HEK293 (cell line): Measurements from ENCODE around the gene SLC35G2.

Source experiments
- CTCF ChIA-PET: fragments of 350-600 bp; formaldehyde crosslinking; extraction: SDS; loops from one replicate; lab custom pipeline; 2021; ENCODE audit warnings: antibody characterized with exemption; lab: Yijun Ruan, JAX
- POLR2A ChIA-PET: fragments of 300-600 bp; formaldehyde crosslinking; extraction: SDS; loops from one replicate; lab custom pipeline; 2020; ENCODE audit warnings: antibody characterized with exemption, inconsistent platforms; lab: Yijun Ruan, JAX
- H3K27ac ChIP-seq: fragments of 200-500 bp; sonication (Bioruptor generic); 2 replicates; pipeline ENCODE4 v1.5.1; 2014; ENCODE audit warnings: low read depth, low read length, control low read depth, inconsistent platforms; ENCODE audit errors: extremely low read depth
- H3K36me3 ChIP-seq, 2 experiments: fragments of 200-500 bp in 1 of 2; sonication (Bioruptor generic) in 1 of 2; 1 replicate in 1 of 2; 2 replicates in 1 of 2; pipeline ENCODE4 v1.5.1; 2014 to 2017; ENCODE audit warnings: inconsistent platforms in 2 of 2, low read length in 2 of 2; ENCODE audit not compliant: control insufficient read depth in 2 of 2, insufficient read depth in 1 of 2
- H3K4me1 ChIP-seq: fragments of 200-500 bp; sonication (Bioruptor generic); 2 replicates; pipeline ENCODE4 v1.5.1; 2014; ENCODE audit warnings: mild to moderate bottlenecking, low read length, inconsistent platforms; ENCODE audit not compliant: control insufficient read depth, insufficient read depth
- H3K4me3 ChIP-seq: 2 replicates; pipeline ENCODE4 v1.5.1; 2011; ENCODE audit warnings: low read depth, mild to moderate bottlenecking, control low read depth, low read length, moderate library complexity
- H3K9me3 ChIP-seq: fragments of 200-500 bp; sonication (Bioruptor generic); 2 replicates; pipeline ENCODE4 v1.5.1; 2014; ENCODE audit warnings: low read depth, low read length, inconsistent platforms; ENCODE audit not compliant: control insufficient read depth, insufficient read depth
- BCL11A ChIP-seq: fragments of 450-650 bp; formaldehyde crosslinking; IDR thresholded peaks from 2 replicates; pipeline ENCODE4 v1.5.1; 2016; ENCODE audit warnings: low read depth, missing biosample characterization, missing genetic modification characterization
- BCL11B ChIP-seq: fragments of 450-650 bp; formaldehyde crosslinking; IDR thresholded peaks from 2 replicates; pipeline ENCODE4 v1.5.1; 2016; ENCODE audit warnings: low read depth, missing biosample characterization, missing genetic modification characterization
- GLI2 ChIP-seq: fragments of 450-650 bp; formaldehyde crosslinking; IDR thresholded peaks from 2 replicates; pipeline ENCODE4; 2017; ENCODE audit warnings: missing biosample characterization, missing genetic modification characterization, low read depth, borderline replicate concordance
- KLF7 ChIP-seq: fragments of 450-650 bp; formaldehyde crosslinking; IDR thresholded peaks from 2 replicates; pipeline ENCODE4 v1.5.1; 2016; ENCODE audit warnings: missing biosample characterization, missing genetic modification characterization, borderline replicate concordance
- MYNN ChIP-seq: fragments of 450-650 bp; formaldehyde crosslinking; IDR thresholded peaks from 2 replicates; pipeline ENCODE4 v1.5.1; 2016; ENCODE audit warnings: missing biosample characterization, missing genetic modification characterization, borderline replicate concordance
- SCRT2 ChIP-seq: fragments of 450-650 bp; formaldehyde crosslinking; IDR thresholded peaks from 2 replicates; pipeline ENCODE4 v1.5.1; 2016; ENCODE audit warnings: missing biosample characterization, missing genetic modification characterization
- ZBTB1 ChIP-seq: fragments of 450-650 bp; formaldehyde crosslinking; IDR thresholded peaks from 2 replicates; pipeline ENCODE4 v1.5.1; 2016; ENCODE audit warnings: missing biosample characterization, missing genetic modification characterization
- ZBTB8A ChIP-seq: fragments of 450-650 bp; formaldehyde crosslinking; IDR thresholded peaks from 2 replicates; pipeline ENCODE4 v1.5.1; 2016; ENCODE audit warnings: missing biosample characterization, missing genetic modification characterization
- ZNF184 ChIP-seq: fragments of 450-650 bp; IDR thresholded peaks from 2 replicates; pipeline ENCODE4 v1.5.1; 2018; ENCODE audit warnings: missing biosample characterization, mild to moderate bottlenecking, missing genetic modification characterization
- ZNF292 ChIP-seq: fragments of 450-650 bp; formaldehyde crosslinking; IDR thresholded peaks from 2 replicates; pipeline ENCODE4 v1.5.1; 2016; ENCODE audit warnings: low read depth, missing biosample characterization, missing genetic modification characterization, borderline replicate concordance
- ZNF398 ChIP-seq: fragments of 450-650 bp; formaldehyde crosslinking; IDR thresholded peaks from 2 replicates; pipeline ENCODE4 v1.5.1; 2017; ENCODE audit warnings: missing biosample characterization, missing genetic modification characterization
- ZNF426 ChIP-seq: fragments of 450-650 bp; formaldehyde crosslinking; IDR thresholded peaks from 2 replicates; pipeline ENCODE4 v1.5.1; 2017; ENCODE audit warnings: missing biosample characterization, missing genetic modification characterization, mild to moderate bottlenecking, inconsistent platforms, moderate library complexity
- ZNF501 ChIP-seq: fragments of 450-650 bp; formaldehyde crosslinking; IDR thresholded peaks from 2 replicates; pipeline ENCODE4 v1.5.1; 2016; ENCODE audit warnings: missing biosample characterization, missing genetic modification characterization
- ZNF514 ChIP-seq: fragments of 450-650 bp; formaldehyde crosslinking; IDR thresholded peaks from 2 replicates; pipeline ENCODE4 v1.5.1; 2016; ENCODE audit warnings: missing biosample characterization, missing genetic modification characterization
- ZNF555 ChIP-seq: fragments of 450-650 bp; formaldehyde crosslinking; conservative IDR thresholded peaks from 2 replicates; pipeline ENCODE4 v1.5.1; 2017; ENCODE audit warnings: missing biosample characterization, mild to moderate bottlenecking, missing genetic modification characterization, inconsistent platforms
- ZNF560 ChIP-seq: fragments of 450-650 bp; formaldehyde crosslinking; IDR thresholded peaks from 2 replicates; pipeline ENCODE4 v1.5.1; 2017; ENCODE audit warnings: missing biosample characterization, missing genetic modification characterization, borderline replicate concordance
- ZNF596 ChIP-seq: fragments of 450-650 bp; IDR thresholded peaks from 2 replicates; pipeline ENCODE4 v1.5.0; 2018; ENCODE audit warnings: missing biosample characterization, mild to moderate bottlenecking, missing genetic modification characterization, moderate library complexity
- ZNF624 ChIP-seq: fragments of 450-650 bp; formaldehyde crosslinking; IDR thresholded peaks from 2 replicates; pipeline ENCODE4 v1.5.1; 2017; ENCODE audit warnings: missing biosample characterization, missing genetic modification characterization
- ZNF626 ChIP-seq: fragments of 450-650 bp; sonication (Bioruptor Pico); formaldehyde crosslinking; IDR thresholded peaks from 2 replicates; pipeline ENCODE4 v1.5.1; 2018; ENCODE audit warnings: missing biosample characterization, missing genetic modification characterization, inconsistent platforms
- ZNF677 ChIP-seq: fragments of 450-650 bp; IDR thresholded peaks from 2 replicates; pipeline ENCODE4 v1.5.0; 2018; ENCODE audit warnings: missing biosample characterization, mild to moderate bottlenecking, missing genetic modification characterization, moderate library complexity
- ZNF776 ChIP-seq: fragments of 450-650 bp; formaldehyde crosslinking; IDR thresholded peaks from 2 replicates; pipeline ENCODE4 v1.5.0; 2017; ENCODE audit warnings: missing biosample characterization, missing genetic modification characterization, borderline replicate concordance
- ZNF785 ChIP-seq: fragments of 450-650 bp; formaldehyde crosslinking; IDR thresholded peaks from 2 replicates; pipeline ENCODE4 v1.5.1; 2016; ENCODE audit warnings: missing biosample characterization, missing genetic modification characterization
- TF ChIP-seq, protein P1 (sequence below): fragments of 450-650 bp; formaldehyde crosslinking; IDR thresholded peaks from 2 replicates; pipeline ENCODE4 v1.5.1; 2016; ENCODE audit warnings: missing biosample characterization, missing genetic modification characterization

SLC35G2 gene

DNA sequence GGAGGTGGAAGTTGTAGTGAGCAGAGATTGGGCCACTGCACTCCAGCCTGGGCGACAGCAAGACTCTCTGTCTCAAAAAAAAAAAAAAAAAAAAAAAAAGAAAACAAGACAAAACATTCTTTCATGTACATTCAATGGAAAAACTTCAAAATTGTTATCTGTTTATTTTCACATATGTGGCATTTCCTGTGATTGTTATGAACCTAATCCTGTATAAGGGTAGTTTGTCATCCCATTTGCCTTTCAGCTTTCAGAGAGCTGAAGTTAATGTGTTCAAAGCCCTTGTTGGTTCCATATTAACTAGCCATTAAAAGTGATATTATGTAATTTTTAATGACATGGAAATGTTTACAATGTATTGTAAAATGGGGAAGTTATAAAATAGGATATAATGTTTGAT, 25.8 kb downstream of the SLC35G2 start:
- ChIA-PET POLR2A (no interaction called here), CTCF (no interaction called here)

DNA sequence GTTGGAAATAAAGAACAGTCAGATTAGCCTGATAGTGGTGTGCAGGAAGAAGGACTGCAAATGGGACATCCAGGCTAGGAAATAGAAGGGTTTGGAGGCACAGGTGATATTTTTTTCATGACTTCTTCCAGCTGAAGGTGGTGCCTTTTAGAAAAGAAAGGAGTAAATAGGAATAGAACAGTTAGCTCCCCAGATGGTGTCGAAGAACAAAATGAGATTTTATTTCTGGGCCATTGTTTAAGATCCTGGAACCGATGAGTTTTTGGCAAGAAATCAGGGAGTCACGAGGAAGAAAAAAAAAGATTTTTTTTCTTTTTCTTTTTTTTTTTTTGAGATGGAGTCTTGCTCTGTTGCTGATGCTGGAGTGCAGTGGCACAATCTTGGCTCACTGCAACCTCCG, 33.3 kb downstream of the SLC35G2 start:
- Histone ChIP-seq H3K9me3 (no peaks in the 10 kb centered on the region), H3K27ac (no peak overlapping the region), H3K4me1 (no peaks in the 10 kb centered on the region)
- ChIA-PET POLR2A (interaction anchor here (1.0 kb wide), 1 partner anchor 10 kb away, joined by 3 read pairs; the partner anchor contains the start of gene NCK1), CTCF (interaction anchor here (0.6 to 0.8 kb wide), 2 partner anchors 10 to 271 kb away, joined by 3 read pairs; partner anchors contain the start of gene NCK1)
- TF ChIP-seq BCL11B (tag by site-specific recombination) (no peak), ZNF677 (tag by site-specific recombination) (no peak), SCRT2 (tag by site-specific recombination) (no peak), ZNF555 (tag by site-specific recombination) (no peak), BCL11A (tag by site-specific recombination) (no peak), MYNN (tag by site-specific recombination) (no peak), ZNF776 (no peak), KLF7 (tag by site-specific recombination) (no peak), ZBTB1 (tag by site-specific recombination) (no peak), ZBTB8A (tag by site-specific recombination) (no peak), ZNF626 (tag by site-specific recombination) (no peak), ZNF398 (tag by site-specific recombination) (no peak), GLI2 (tag by site-specific recombination) (no peak), ZNF624 (tag by site-specific recombination) (no peak), ZNF596 (no peak), ZNF560 (no peak), ZNF785 (tag by site-specific recombination) (no peak), ZNF184 (no peak)
- TF ChIP-seq, protein P1, sequence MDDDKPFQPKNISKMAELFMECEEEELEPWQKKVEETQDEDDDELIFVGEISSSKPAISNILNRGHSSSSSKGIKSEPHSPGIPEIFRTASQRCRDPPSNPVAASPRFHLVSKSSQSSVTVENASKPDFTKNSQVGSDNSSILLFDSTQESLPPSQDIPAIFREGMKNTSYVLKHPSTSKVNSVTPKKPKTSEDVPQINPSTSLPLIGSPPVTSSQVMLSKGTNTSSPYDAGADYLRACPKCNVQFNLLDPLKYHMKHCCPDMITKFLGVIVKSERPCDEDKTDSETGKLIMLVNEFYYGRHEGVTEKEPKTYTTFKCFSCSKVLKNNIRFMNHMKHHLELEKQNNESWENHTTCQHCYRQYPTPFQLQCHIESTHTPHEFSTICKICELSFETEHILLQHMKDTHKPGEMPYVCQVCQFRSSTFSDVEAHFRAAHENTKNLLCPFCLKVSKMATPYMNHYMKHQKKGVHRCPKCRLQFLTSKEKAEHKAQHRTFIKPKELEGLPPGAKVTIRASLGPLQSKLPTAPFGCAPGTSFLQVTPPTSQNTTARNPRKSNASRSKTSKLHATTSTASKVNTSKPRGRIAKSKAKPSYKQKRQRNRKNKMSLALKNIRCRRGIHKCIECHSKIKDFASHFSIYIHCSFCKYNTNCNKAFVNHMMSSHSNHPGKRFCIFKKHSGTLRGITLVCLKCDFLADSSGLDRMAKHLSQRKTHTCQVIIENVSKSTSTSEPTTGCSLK (tag by site-specific recombination): no peak
- TF ChIP-seq, all 188 proteins: peak for 0
- H3K36me3 ChIP-seq: peaks cover 0 to 25% of the 10 kb centered on the region in 2 experiments; a peak in 1 of 3 replicates
- no peak overlapping the region for H3K4me3 ChIP-seq

More for the DNA sequence above, 25.8 kb downstream of the SLC35G2 start:
- TF ChIP-seq ZNF292 (tag by site-specific recombination) (no peak), ZNF426 (tag by site-specific recombination) (no peak), ZNF514 (no peak), ZNF501 (tag by site-specific recombination) (no peak)
- H3K27ac ChIP-seq: no peak overlapping the region
- H3K4me3 ChIP-seq: no peak overlapping the region
- peaks cover 0 to 13% of the 10 kb centered on the region in 2 experiments; a peak in 2 of 3 replicates for H3K36me3 ChIP-seq
- no peaks in the 10 kb centered on the region for H3K4me1 ChIP-seq
- H3K9me3 ChIP-seq: no peaks in the 10 kb centered on the region
